Hematopoietic multipotent progenitor cell treated with erythropoietin and hydrocortisone succinate and interleukin-3 and kit ligand, for 15 days (in vitro differentiated cells): Measurements from ENCODE around the gene BRPF3.

Experiments used
- DNase-seq: peaks from one replicate; pipeline ENCODE4 v3.0.0-alpha.2; 2015; ENCODE audit warnings: low spot score

The BRPF3 gene

GRCh38 chr6:36196113-36196879 is at the start of gene BRPF3:
BRPF3 (plus strand) TSS chr6:36196744; CDS start chr6:36200323, 3,579 bp downstream.
- DNase-seq = peak; percentile 81

DNA sequence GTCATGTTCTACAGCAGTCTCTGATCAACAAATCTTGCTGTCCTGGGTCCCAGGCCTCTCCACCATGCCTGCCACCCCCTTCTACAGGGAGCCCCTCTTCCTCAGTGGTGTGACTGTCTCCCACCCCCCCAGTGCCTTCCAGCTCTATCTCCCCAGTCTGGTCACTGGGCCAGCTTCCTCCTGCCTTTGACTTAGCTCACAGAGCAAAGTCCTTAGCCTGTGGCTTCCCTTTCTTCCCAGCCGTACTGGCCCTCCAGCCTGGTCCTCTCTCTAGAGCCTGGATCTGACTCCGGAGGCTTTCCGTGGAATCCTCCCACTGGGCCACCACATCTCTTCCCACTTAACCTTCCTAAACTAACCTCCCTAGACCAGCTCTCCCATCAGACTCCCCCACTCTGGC is 49.2 kb upstream of the BRPF3 start:
- DNase-seq = no peak

- no peak for DNase-seq
Measured at GRCh38 chr6:36149476-36149875, 47.1 kb upstream of the BRPF3 start.

DNA sequence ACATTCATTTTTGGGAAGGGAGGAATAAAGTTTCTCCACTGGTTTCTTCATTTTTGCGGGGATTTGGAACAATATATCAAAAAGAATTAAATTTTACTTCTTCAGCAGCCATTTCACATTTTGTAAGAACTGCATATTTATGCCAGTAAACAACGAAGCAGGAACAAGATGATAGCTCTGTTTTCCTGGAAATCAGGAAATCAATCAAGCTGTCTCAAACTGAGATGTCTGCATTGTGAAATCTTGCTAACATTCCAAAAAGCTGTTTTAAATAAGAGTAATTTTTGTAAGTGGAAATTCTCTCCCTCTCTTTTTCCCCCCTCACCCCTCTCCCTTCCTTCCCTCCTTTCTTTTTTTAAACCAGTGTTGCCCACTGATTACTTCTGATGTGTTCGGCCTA is 46.3 kb upstream of the BRPF3 start:
- no peak for DNase-seq

GRCh38 chr6:36154286-36154685 is 42.3 kb upstream of the BRPF3 start:
- no peak for DNase-seq

DNA sequence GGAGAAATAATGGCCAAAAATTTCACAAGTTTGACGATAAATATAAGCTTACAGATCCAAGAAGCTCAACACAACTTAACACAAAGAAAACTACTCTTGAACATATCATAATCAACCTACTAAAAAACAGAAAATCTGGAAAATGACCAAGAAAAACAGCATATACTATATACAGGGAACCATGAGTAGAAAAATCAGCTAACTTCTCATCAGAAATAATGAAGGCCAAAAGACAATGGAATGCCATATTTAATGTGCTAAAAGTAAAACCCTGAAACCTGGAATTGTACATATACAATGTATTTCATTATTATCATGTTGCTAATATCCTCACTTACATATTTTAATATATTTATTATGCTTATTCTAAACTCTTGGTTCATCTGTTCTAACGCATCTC is 40.9 kb upstream of the BRPF3 start:
- no peak for DNase-seq

GRCh38 chr6:36160147-36160760 is 36.3 kb upstream of the BRPF3 start:
- no peak for DNase-seq

DNA sequence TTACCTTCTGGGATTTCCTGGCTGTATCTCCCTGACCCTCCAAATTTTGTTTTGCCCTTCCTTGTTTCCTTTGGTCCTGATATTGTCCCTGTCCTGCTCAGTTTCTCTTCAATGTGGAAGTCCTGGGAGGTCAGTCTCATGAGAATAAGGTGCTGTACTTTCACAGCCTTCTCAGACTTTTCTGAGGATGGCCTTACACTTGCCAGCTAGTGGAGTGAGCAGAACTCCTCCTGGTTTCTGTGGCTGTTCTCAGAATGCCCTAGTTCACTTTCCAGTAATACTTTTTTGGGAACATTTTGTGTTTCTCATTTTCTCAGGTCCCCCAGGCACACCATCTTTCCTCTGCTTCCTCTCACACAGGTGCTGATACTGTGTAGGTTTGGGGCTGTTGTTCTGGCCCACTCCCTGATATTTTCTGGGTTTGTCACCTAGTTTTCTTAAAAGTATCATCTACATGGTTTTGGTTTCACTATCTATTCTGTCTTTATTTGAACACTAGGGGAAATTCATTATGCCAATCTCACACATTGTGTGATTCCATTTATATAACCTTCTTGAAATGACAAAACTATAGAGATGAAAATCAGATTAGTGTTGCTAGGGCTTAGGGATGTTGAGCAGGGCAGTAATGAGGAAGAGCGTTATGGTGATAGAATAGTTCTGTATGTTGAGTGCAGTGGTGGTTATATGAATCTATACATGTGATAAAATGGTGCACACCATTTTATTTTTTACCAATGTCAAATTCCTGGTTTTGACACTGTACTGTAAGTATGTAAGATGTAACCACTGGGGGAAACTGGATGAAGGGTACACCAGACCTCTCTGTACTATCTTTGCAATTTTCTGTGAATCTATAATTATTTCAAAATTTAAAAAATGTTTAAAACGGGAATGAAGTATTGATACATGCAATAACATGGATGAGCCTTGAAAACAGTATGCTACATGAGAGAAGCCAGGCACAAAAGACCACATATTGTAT is 27.2 kb upstream of the BRPF3 start:
- DNase-seq = no peak

GRCh38 chr6:36170704-36171103 is 25.8 kb upstream of the BRPF3 start:
- no peak for DNase-seq

DNA sequence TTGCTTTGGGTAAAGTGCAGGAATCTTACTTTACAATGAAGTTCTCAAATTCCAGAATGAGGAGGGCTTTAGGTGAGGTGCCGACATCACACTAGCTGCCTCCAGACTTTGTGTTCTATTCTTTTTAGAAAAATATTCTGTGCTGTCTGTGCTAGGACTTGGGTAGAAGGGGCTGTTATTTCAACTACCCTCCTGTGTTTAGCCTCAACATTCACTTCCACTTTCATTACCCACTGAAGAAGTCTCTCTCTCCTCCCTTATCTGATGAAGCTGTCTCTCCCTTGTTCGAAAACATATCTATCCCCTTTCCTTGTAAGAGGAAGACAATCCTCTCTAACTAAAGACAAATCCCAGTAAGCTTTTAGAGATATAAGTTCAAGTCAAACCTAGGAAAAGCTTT is 25.0 kb upstream of the BRPF3 start:
- DNase-seq = no peak

DNA sequence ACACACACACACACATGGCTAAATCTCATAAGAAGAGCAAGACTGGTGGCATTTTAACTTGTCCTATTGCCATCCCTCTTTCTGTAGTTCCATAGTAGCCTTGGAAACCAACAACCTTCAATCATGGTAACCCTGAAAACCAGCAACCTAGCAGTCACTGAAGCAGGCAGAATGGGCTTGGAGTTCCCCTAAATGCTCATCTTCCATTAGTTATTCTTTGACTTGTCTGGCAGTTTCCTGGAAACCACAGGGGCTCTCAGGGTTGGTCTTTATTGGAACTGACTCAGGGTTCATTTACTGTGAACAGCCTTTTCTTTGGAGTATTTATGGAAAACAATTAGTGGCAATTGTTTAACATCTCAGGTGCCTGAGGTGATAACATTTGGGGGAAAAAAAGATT is 19.4 kb upstream of the BRPF3 start:
- no peak for DNase-seq

DNA sequence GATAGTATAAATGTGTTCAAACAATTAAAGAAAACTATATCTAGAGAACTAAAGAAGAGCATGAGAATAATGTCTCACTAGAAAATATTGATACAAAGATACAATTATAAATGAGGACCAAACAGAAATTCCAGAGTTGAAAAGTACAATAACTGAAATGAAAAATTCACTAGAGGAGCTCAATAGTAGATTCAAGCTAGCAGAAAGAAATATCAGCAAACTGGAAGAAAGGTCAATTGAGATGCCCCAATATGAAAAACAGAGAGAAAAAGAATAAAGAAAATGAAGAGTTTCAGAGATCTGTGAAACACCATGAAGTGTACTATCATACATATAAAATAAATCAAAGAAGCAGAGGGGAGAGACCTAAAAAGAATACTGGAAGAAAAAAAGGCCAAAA is 18.0 kb upstream of the BRPF3 start:
- no peak for DNase-seq

GRCh38 chr6:36180126-36180525 is 16.4 kb upstream of the BRPF3 start:
- no peak for DNase-seq

DNA sequence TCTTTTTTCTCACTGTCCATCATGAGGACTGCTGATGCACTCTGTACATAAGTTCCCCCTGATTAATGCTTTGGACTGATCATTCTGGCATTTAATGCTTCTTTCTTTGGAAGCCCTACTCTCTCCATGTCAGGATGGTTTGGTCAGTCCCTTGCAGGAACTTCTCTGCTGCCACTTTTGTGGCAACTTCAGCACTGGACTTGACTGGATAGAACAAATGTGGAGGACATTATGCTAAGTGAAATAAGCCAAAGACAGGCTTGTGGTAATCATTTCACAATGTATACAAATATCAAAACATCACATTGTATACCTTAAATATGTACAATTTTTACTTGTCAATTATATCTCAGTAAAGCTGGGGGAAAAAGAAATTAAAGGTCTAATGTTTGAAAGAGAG is 12.2 kb upstream of the BRPF3 start:
- no peak for DNase-seq

DNA sequence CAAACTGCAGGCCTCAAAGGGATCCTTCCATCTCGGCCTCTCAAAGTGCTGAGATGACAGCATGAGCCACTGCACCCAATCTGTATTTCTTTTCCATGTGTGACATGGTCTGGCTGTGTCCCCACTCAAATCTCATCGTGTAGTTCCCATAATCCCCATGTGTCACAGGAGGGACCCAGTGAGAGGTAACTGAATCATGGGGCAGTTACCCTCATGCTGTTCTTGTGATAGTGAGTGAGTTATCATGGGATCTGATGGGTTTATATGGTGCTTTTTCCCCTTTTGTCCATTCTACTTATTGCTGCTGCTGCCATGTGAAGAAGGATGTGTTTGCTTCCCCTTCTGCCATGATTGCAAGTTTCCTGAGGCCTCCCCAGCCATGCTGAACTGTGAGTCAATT is 10.3 kb upstream of the BRPF3 start:
- no peak for DNase-seq

DNA sequence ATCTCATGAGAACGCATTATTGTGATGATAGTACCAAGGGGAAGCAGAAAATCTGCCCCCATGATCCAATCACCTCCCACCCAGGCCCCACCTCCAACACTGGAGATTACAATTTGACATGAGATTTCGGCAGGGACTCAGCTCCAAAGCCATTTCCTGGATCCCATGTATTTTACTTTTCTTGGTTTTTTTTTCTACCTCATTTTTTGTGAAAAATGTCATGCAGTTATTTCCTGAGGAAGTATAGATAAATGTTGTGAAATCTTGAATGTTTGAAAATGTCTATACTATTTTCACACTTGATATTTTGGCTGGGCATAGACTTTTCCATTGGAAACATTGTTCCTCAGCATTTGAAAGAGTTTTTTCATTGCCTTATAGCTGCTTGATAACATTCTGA is 9.1 kb upstream of the BRPF3 start:
- no peak for DNase-seq

DNA sequence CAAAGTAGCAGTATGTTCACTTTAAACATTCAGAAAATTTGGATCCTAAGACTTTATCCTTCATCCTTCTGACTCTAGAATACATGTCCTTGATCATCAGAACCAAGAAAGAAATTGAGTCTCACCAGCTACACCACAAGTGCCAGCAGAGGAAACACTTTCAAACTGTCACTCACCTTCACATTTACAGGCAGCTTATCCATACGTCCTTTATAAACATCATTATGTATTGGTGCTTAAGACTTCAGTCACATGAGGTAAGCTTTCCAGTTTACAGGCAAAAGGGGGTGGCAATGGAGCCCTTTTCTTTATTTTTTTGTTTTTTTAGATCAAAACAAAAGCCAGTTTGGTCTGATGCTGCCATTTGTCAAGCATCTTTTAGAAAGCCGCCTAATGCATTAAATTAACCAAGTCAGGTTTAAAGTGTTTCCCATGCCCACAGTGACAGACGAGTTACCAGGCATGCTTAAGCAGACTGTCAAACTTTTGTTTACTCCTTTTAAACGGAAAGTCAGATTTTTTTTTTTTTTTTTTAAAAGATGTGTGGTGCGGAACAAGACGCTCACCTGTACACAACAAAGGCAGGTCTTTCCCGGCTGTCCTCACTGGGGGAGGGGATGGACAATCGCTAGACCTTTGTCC is 952 bp upstream of the BRPF3 start:
- DNase-seq = no peak

- DNase-seq = peak; percentile 99
Measured at GRCh38 chr6:36196880-36197548, 470 bp downstream of the BRPF3 start.

- DNase-seq = no peak
Measured at GRCh38 chr6:36197739-36198221, 1.2 kb downstream of the BRPF3 start.

DNA sequence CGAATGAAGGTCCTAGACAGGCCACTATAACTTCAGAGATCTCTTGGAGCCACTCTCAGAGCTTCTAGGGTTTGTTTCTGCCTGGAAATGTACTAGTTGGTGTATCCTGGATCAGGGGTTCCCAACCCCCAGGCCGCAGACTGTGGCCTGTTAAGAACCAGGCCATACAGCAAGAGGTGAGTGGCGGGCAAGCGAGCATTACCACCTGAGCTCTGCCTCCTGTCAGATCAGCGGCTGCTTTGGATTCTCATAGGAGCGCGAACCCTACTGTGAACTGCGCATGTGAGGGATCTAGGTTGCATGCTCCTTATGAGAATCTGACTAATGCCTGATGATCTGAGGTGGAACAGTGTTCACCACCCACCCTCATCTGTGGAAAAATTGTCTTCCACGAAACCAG is 2.4 kb downstream of the BRPF3 start:
- DNase-seq = no peak

- no peak for DNase-seq
Measured at GRCh38 chr6:36200154-36200891, 3.8 kb downstream of the BRPF3 start.
